WTC11 (cell line): ENCODE results near the gene GUCA2A. TPM values are rescaled to one million over a fixed set of nuclear protein-coding genes. Genes with fewer than 3 reads are reported as not detected.

Experiments used
- ATAC-seq: fragments of 200-7000 bp; cut with Tn5 transposase; 2 replicates; pipeline ENCODE4 v1.10.0; 2021; ENCODE audit warnings: mild to moderate bottlenecking, moderate library complexity
- CTCF ChIA-PET: fragments of 300-600 bp; sonication (Branson Sonifier 250); formaldehyde crosslinking; loops from one replicate; lab custom pipeline; 2021; ENCODE audit warnings: antibody characterized with exemption; lab: Charles Lee
- POLR2A ChIA-PET: fragments of 350-600 bp; sonication (Branson Sonifier 250); formaldehyde crosslinking; loops from one replicate; lab custom pipeline; 2021; ENCODE audit warnings: antibody characterized with exemption; lab: Charles Lee
- DNase-seq: peaks from one replicate; pipeline ENCODE4 v3.0.0; 2021; ENCODE audit warnings: low spot score
- H3K27ac Mint-ChIP-seq: 2 replicates; pipeline ENCODE4 v1.8.0; 2021; ENCODE audit warnings: mixed read lengths
- H3K27me3 Mint-ChIP-seq: 2 replicates; pipeline ENCODE4 v1.8.0; 2021; ENCODE audit warnings: low read depth, mild to moderate bottlenecking, moderate library complexity, mixed read lengths
- H3K36me3 Mint-ChIP-seq: 2 replicates; pipeline ENCODE4 v1.8.0; 2021; ENCODE audit warnings: mixed read lengths
- H3K4me1 Mint-ChIP-seq: 2 replicates; pipeline ENCODE4 v1.8.0; 2022; ENCODE audit warnings: mixed read lengths
- H3K4me3 Mint-ChIP-seq: 2 replicates; pipeline ENCODE4 v1.8.0; 2021; ENCODE audit warnings: mild to moderate bottlenecking, moderate library complexity, mixed read lengths
- H3K9me3 Mint-ChIP-seq: 2 replicates; pipeline ENCODE4 v1.8.0; 2021; ENCODE audit warnings: mixed read lengths
- CREM ChIP-seq: sonication (generic); formaldehyde crosslinking; IDR thresholded peaks from 2 replicates; pipeline ENCODE4 v1.8.1; 2022; ENCODE audit warnings: mild to moderate bottlenecking, missing genetic modification reagents, moderate library complexity
- EMX1 ChIP-seq: fragments of 250-450 bp; sonication (Bioruptor Pico); IDR thresholded peaks from 2 replicates; pipeline ENCODE4 v1.8.0; 2021; ENCODE audit warnings: mild to moderate bottlenecking
- GTF2I ChIP-seq: fragments of 250-450 bp; sonication (Bioruptor Pico); conservative IDR thresholded peaks from 2 replicates; pipeline ENCODE4 v1.4.0; 2021; ENCODE audit warnings: mild to moderate bottlenecking
- HMGA2 ChIP-seq: fragments of 250-450 bp; sonication (Bioruptor Pico); IDR thresholded peaks from 2 replicates; pipeline ENCODE4 v1.4.0; 2021; ENCODE audit warnings: mild to moderate bottlenecking, moderate library complexity
- NR3C1 ChIP-seq: sonication (generic); formaldehyde crosslinking; conservative IDR thresholded peaks from 2 replicates; pipeline ENCODE4 v1.8.1; 2023; ENCODE audit warnings: low read depth, mild to moderate bottlenecking, missing genetic modification reagents
- PRRX2 ChIP-seq: fragments of 250-450 bp; sonication (Bioruptor Pico); IDR thresholded peaks from 2 replicates; pipeline ENCODE4 v1.8.0; 2021; ENCODE audit warnings: mild to moderate bottlenecking
- RELA ChIP-seq: sonication (generic); formaldehyde crosslinking; IDR thresholded peaks from 2 replicates; pipeline ENCODE4 v1.8.1; 2022; ENCODE audit warnings: missing genetic modification reagents, mild to moderate bottlenecking, borderline replicate concordance
- TCF7 ChIP-seq: sonication (generic); formaldehyde crosslinking; IDR thresholded peaks from 2 replicates; pipeline ENCODE4 v1.8.0; 2022; ENCODE audit warnings: mild to moderate bottlenecking, low read depth, missing genetic modification reagents, moderate library complexity
- TEAD4 ChIP-seq: sonication (generic); formaldehyde crosslinking; IDR thresholded peaks from 2 replicates; pipeline ENCODE4 v1.8.0; 2022; ENCODE audit warnings: mild to moderate bottlenecking, missing genetic modification reagents
- total RNA-seq: library from RNA; stranded (reverse); gene quantifications from 3 replicates; pipeline ENCODE4 v1.2.3, GENCODE V29; 2021
- TF ChIP-seq, protein P1 (sequence below): fragments of 250-450 bp; sonication (Bioruptor Pico); IDR thresholded peaks from 2 replicates; pipeline ENCODE4 v1.9.0; 2021; ENCODE audit warnings: mild to moderate bottlenecking
- TF ChIP-seq, protein P2 (sequence below): fragments of 250-450 bp; sonication (Bioruptor Pico); IDR thresholded peaks from 2 replicates; pipeline ENCODE4 v1.9.0; 2021; ENCODE audit warnings: moderate library complexity, mild to moderate bottlenecking, inconsistent platforms, borderline replicate concordance
- TF ChIP-seq, protein P3 (sequence below): fragments of 200-600 bp; IDR thresholded peaks from 2 replicates; pipeline ENCODE4 v1.8.0; 2022; ENCODE audit warnings: antibody characterized with exemption
- TF ChIP-seq, protein P4 (sequence below): sonication (generic); formaldehyde crosslinking; IDR thresholded peaks from 2 replicates; pipeline ENCODE4 v1.8.0; 2022; ENCODE audit warnings: mild to moderate bottlenecking, missing genetic modification reagents
- TF ChIP-seq, protein P5 (sequence below): fragments of 250-450 bp; sonication (Bioruptor Pico); IDR thresholded peaks from 2 replicates; pipeline ENCODE4 v1.9.0; 2021; ENCODE audit warnings: mild to moderate bottlenecking, borderline replicate concordance

The GUCA2A gene
- total RNA-seq, 1 experiment from 2014 or later: not detected

DNA sequence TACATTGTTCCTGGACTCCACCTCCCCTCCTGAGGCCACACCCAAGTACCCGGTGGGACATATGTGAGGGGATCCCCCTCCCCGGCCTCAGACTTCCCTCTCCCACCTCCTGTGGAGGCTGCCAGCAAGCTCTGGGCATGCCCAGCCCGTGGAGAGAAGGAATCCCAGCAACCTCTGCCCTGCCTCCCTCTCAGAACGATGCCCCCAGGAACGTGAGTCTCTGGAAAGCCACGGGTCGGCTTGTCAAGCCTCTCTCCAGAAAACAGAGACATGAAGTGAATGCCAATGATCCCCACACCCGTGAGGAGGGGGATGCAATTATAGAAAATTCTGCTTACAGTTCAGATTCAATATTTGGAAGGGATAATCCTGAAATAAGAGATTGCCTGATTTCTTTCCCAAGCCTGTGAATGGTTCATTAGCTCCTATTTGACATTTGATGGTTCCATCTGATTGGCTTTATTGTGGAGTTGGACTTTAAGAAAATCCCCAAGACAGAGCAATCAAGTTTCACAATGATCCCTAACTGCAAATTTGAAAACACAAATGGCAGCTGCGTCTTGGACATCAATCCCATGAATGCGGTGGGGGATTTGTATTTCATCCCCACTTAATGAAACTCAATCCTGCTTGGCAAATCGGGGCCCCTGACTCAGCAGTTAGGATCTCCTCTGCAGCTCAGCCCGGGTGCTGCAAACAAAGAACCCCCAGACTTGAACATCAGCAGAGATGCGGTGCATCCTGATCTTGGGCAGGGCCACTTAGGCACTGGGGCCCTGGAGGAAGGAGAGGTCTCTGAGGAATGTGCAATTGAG lies 20.4 kb downstream of the GUCA2A start:
- no peak for TF ChIP-seq HMGA2 (CRISPR knock-in tag)
- TF ChIP-seq TEAD4 (CRISPR knock-in tag): no peak
- no peak for TF ChIP-seq RELA (CRISPR knock-in tag)
- TF ChIP-seq CREM (CRISPR knock-in tag): no peak
- TF ChIP-seq, protein P1, sequence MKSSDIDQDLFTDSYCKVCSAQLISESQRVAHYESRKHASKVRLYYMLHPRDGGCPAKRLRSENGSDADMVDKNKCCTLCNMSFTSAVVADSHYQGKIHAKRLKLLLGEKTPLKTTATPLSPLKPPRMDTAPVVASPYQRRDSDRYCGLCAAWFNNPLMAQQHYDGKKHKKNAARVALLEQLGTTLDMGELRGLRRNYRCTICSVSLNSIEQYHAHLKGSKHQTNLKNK (CRISPR knock-in tag): no peak
- TF ChIP-seq, protein P2, sequence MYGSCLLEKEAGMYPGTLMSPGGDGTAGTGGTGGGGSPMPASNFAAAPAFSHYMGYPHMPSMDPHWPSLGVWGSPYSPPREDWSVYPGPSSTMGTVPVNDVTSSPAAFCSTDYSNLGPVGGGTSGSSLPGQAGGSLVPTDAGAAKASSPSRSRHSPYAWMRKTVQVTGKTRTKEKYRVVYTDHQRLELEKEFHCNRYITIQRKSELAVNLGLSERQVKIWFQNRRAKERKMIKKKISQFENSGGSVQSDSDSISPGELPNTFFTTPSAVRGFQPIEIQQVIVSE: no peak
- TF ChIP-seq, protein P3, sequence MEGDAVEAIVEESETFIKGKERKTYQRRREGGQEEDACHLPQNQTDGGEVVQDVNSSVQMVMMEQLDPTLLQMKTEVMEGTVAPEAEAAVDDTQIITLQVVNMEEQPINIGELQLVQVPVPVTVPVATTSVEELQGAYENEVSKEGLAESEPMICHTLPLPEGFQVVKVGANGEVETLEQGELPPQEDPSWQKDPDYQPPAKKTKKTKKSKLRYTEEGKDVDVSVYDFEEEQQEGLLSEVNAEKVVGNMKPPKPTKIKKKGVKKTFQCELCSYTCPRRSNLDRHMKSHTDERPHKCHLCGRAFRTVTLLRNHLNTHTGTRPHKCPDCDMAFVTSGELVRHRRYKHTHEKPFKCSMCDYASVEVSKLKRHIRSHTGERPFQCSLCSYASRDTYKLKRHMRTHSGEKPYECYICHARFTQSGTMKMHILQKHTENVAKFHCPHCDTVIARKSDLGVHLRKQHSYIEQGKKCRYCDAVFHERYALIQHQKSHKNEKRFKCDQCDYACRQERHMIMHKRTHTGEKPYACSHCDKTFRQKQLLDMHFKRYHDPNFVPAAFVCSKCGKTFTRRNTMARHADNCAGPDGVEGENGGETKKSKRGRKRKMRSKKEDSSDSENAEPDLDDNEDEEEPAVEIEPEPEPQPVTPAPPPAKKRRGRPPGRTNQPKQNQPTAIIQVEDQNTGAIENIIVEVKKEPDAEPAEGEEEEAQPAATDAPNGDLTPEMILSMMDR: no peak
- no peak for TF ChIP-seq GTF2I (CRISPR knock-in tag)
- TF ChIP-seq EMX1: no peak
- TF ChIP-seq TCF7 (CRISPR knock-in tag): no peak
- TF ChIP-seq PRRX2 (CRISPR knock-in tag): no peak
- TF ChIP-seq, protein P4, sequence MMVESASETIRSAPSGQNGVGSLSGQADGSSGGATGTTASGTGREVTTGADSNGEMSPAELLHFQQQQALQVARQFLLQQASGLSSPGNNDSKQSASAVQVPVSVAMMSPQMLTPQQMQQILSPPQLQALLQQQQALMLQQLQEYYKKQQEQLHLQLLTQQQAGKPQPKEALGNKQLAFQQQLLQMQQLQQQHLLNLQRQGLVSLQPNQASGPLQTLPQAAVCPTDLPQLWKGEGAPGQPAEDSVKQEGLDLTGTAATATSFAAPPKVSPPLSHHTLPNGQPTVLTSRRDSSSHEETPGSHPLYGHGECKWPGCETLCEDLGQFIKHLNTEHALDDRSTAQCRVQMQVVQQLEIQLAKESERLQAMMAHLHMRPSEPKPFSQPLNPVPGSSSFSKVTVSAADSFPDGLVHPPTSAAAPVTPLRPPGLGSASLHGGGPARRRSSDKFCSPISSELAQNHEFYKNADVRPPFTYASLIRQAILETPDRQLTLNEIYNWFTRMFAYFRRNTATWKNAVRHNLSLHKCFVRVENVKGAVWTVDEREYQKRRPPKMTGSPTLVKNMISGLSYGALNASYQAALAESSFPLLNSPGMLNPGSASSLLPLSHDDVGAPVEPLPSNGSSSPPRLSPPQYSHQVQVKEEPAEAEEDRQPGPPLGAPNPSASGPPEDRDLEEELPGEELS (CRISPR knock-in tag): no peak
- no peak for TF ChIP-seq NR3C1 (CRISPR knock-in tag)
- ChIA-PET CTCF (interaction anchor here (0.6 to 1.7 kb wide), 3 partner anchors 367 to 628 kb away, joined by 3 read pairs; no protein-coding TSS in a partner anchor), POLR2A (no interaction called here)
- Mint-ChIP-seq H3K4me1 (no peaks in the 10 kb centered on the region), H3K27me3 (no peaks in the 10 kb centered on the region), H3K27ac (no peak overlapping the region), H3K9me3 (peaks cover 4% of the 10 kb centered on the region; the same call in 1 of the 2 replicates), H3K4me3 (no peak overlapping the region), H3K36me3 (no peaks in the 10 kb centered on the region)
- DNase-seq (no peak), ATAC-seq (no peak)

- no peak overlapping the region for H3K4me3 Mint-ChIP-seq
- no peaks in the 10 kb centered on the region for H3K4me1 Mint-ChIP-seq
- no peaks in the 10 kb centered on the region for H3K36me3 Mint-ChIP-seq
- TF ChIP-seq, protein P5, sequence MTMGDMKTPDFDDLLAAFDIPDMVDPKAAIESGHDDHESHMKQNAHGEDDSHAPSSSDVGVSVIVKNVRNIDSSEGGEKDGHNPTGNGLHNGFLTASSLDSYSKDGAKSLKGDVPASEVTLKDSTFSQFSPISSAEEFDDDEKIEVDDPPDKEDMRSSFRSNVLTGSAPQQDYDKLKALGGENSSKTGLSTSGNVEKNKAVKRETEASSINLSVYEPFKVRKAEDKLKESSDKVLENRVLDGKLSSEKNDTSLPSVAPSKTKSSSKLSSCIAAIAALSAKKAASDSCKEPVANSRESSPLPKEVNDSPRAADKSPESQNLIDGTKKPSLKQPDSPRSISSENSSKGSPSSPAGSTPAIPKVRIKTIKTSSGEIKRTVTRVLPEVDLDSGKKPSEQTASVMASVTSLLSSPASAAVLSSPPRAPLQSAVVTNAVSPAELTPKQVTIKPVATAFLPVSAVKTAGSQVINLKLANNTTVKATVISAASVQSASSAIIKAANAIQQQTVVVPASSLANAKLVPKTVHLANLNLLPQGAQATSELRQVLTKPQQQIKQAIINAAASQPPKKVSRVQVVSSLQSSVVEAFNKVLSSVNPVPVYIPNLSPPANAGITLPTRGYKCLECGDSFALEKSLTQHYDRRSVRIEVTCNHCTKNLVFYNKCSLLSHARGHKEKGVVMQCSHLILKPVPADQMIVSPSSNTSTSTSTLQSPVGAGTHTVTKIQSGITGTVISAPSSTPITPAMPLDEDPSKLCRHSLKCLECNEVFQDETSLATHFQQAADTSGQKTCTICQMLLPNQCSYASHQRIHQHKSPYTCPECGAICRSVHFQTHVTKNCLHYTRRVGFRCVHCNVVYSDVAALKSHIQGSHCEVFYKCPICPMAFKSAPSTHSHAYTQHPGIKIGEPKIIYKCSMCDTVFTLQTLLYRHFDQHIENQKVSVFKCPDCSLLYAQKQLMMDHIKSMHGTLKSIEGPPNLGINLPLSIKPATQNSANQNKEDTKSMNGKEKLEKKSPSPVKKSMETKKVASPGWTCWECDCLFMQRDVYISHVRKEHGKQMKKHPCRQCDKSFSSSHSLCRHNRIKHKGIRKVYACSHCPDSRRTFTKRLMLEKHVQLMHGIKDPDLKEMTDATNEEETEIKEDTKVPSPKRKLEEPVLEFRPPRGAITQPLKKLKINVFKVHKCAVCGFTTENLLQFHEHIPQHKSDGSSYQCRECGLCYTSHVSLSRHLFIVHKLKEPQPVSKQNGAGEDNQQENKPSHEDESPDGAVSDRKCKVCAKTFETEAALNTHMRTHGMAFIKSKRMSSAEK (CRISPR knock-in tag): no peak
- TF ChIP-seq, all 79 proteins: peak for 0
- Mint-ChIP-seq H3K27me3 (no peaks in the 10 kb centered on the region), H3K27ac (no peak overlapping the region), H3K9me3 (peaks cover 9% of the 10 kb centered on the region)
- DNase-seq: no peak
- CTCF ChIA-PET: interaction anchor here (0.9 to 1.7 kb wide), 3 partner anchors 15 to 366 kb away, joined by 3 read pairs; no protein-coding TSS in a partner anchor
- no peak for ATAC-seq
- POLR2A ChIA-PET: no interaction called here
Measured at GRCh38 chr1:42142894-42143675, 21.5 kb downstream of the GUCA2A start.
